Hepatocyte (in vitro differentiated cells): Measurements from ENCODE around the gene LCT.
"Not testable (repeated sequence)": the region's sequence is repeated elsewhere in the genome, so short reads cannot be mapped to it uniquely, and the experiment has no call there.

Source experiments
- CTCF ChIP-seq: fragments of 200-600 bp; sonication (generic); IDR thresholded peaks from 2 replicates; pipeline ENCODE4 v1.5.1; 2016; ENCODE audit warnings: antibody characterized with exemption, mild to moderate bottlenecking; ENCODE audit not compliant: poor library complexity
- EZH2 ChIP-seq: fragments of 200-600 bp; sonication (generic); IDR thresholded peaks from 2 replicates; pipeline ENCODE4 v1.6.1; 2016; ENCODE audit warnings: antibody characterized with exemption, mild to moderate bottlenecking, borderline replicate concordance
- EZH2phosphoT487 ChIP-seq: fragments of 200-600 bp; sonication (generic); IDR thresholded peaks from one replicate; pipeline ENCODE4 v1.6.1; 2018; ENCODE audit warnings: antibody characterized with exemption, mild to moderate bottlenecking, low read depth, moderate library complexity; ENCODE audit not compliant: unreplicated experiment, severe bottlenecking

- TF ChIP-seq CTCF, EZH2, EZH2phosphoT487: not testable (repeated sequence)
Measured at GRCh38 chr2:135807874-135808273, 29.1 kb downstream of the LCT start.
